AG10803 (cell line): ENCODE measurements around the gene TOM1L2.

Experiments
- DNase-seq: peaks from one replicate; pipeline ENCODE4 v3.0.0; 2010; ENCODE audit warnings: low read depth
- H3K4me3 ChIP-seq: 2 replicates; pipeline ENCODE4 v1.5.1; 2011; ENCODE audit warnings: mild to moderate bottlenecking, low read length, control low read depth
- TF ChIP-seq, protein P1 (sequence below): conservative IDR thresholded peaks from 2 replicates; pipeline ENCODE4 v1.5.1; 2011; ENCODE audit warnings: mild to moderate bottlenecking, low read length, control low read depth, inconsistent platforms

Gene TOM1L2

DNA sequence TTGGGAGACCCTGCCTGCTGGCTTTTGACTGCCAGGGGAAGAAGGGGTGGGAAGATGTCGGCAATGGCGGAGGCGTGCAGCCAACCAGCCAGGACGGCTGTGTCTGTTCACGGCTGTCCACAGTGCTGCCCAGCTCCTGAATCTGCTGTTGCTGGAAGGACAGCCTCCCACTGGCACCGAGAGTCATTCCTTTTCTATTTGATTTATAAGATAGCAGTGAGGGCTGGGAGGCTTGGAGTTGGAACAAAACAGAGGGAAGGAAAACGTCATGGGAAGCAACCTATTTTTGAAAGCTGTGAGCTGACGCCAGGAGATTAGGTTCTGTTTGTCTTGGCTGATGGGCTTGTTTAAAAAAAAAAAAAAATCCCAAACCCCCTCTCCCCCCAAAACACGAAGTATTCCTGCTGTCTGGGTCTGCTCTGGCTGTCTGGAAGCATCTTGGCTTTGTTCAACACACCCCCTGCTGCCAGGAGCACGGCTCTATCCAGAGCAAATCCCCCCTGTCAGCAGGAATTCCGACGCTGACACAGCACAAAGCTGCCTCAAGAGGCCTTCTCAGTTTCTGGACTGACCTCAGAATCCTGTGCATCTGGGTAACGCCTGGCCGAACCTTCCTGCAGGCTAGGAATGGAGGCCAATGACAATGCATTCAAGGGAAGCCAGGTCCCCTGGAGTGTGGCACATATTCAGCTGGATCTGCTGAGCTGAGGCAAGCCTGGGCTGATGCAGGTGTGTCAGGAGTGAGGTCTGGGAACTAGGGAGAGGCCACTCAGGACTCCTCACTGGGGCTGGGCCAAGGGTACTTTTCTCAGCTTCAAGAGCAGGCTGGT, 94.5 kb downstream of the TOM1L2 start:
- TF ChIP-seq, protein P1, sequence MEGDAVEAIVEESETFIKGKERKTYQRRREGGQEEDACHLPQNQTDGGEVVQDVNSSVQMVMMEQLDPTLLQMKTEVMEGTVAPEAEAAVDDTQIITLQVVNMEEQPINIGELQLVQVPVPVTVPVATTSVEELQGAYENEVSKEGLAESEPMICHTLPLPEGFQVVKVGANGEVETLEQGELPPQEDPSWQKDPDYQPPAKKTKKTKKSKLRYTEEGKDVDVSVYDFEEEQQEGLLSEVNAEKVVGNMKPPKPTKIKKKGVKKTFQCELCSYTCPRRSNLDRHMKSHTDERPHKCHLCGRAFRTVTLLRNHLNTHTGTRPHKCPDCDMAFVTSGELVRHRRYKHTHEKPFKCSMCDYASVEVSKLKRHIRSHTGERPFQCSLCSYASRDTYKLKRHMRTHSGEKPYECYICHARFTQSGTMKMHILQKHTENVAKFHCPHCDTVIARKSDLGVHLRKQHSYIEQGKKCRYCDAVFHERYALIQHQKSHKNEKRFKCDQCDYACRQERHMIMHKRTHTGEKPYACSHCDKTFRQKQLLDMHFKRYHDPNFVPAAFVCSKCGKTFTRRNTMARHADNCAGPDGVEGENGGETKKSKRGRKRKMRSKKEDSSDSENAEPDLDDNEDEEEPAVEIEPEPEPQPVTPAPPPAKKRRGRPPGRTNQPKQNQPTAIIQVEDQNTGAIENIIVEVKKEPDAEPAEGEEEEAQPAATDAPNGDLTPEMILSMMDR: no peak
- peak; percentile 73 for DNase-seq
- no peak overlapping the region for H3K4me3 ChIP-seq

- DNase-seq: peak; percentile 52
Observed at GRCh38 chr17:17876959-17877528, 95.2 kb downstream of the TOM1L2 start.

GRCh38 chr17:17874478-17874877, 97.7 kb downstream of the TOM1L2 start:
- TF ChIP-seq, protein P1: no peak
- DNase-seq: peak; percentile 64
- H3K4me3 ChIP-seq: no peak overlapping the region

More at GRCh38 chr17:17876959-17877528, 95.2 kb downstream of the TOM1L2 start:
- TF ChIP-seq, protein P1: no peak
- H3K4me3 ChIP-seq: no peak overlapping the region

- no peak overlapping the region for H3K4me3 ChIP-seq
- TF ChIP-seq, protein P1: no peak
- no peak for DNase-seq
Observed at GRCh38 chr17:17873450-17873991, 98.7 kb downstream of the TOM1L2 start.

DNA sequence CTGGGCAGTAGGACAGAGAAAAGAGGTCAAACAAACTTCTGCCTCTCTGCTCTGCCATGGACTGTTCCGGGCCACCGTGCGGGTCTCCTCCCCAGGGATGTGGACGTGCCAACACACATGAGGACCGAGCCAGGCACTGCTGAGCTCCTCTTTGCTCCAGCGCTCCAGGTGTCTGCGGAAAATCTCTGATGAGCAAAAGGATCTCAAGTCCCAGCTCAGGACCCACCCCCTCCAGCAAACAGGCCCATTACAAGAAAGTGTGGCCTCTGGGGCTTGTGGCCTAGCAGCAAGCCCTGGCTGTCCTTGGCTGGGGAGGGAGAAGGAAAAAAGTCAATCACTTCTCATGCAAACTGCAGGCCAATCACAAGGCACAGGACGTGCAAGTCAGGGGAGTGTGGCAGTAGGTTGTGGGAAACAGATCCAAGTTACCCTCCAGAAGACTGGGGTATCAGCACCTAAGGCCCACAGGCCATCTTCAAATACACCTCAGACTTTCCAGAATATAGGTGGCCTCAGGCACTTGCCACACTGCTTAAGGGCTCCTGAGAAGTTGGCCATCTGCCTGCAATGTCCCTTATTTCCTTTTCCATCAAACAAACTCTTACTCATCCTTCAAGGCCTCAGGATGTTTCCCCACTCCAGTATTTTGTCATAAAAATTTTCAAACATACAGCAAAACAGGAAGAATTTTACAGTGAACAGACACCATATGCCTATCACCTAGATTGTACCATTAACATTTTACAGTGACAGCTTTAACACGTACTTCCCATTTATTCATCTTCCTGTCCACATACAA, 99.5 kb downstream of the TOM1L2 start:
- no peak for DNase-seq
- no peak overlapping the region for H3K4me3 ChIP-seq
- TF ChIP-seq, protein P1: no peak

DNA sequence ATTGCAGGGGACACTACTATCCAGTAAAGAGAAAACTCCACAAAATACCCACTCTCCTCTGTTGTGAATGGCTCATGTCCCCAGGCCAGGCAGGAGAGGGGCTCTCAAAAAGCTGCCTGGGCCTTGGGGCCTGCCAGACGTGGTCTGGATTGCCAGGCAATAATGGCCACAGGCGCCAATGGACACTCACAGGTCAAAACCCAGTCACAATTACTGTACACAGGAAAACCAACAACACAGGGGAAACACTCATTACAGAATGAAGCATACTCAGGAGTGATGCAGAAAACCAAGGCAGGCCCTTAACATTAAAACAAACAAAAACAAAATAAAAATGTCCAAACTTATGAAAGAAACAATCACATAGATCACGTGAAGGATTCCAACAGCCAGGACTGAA, 100.3 kb downstream of the TOM1L2 start:
- DNase-seq: no peak
- TF ChIP-seq, protein P1: no peak
- no peak overlapping the region for H3K4me3 ChIP-seq
